Measurements from ENCODE around the gene CHCHD3. TPM values are rescaled to one million over a fixed set of nuclear protein-coding genes. Genes with fewer than 3 reads are reported as not detected.

CHCHD3 gene
- total RNA-seq, 6 experiments from 2014 or later: 51.3 to 70.0 (median 65.7) TPM

DNA sequence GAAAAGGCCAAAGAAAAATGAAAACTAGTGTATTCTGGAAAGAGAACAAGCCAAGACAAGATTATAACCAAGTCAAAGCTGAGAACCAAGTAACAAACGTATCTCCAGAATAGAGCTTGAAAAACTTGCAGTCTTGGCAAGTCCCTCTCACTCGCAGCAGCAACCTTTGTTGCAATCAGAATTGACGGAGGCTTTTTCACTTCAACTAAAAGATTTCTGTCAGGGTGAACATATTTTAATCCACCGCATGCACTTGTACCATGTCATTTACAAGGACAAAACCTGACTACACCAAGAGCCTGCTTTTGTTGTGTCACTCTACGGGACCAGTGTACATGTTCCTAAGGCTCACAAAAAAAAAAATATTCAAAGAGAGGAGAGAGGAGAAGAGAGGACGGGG is 122.0 kb downstream of the CHCHD3 start:
- H3K9me3 Mint-ChIP-seq: no peaks in the 10 kb centered on the region
- no peak for TF ChIP-seq CTCF (IDR thresholded peaks at IDR 0.05)
- H3K27ac Mint-ChIP-seq: no peak overlapping the region
- no peak overlapping the region for H3K4me3 Mint-ChIP-seq
- H3K36me3 Mint-ChIP-seq (ENCODE audit: low read depth): no peaks in the 10 kb centered on the region; the same call in none of the 2 replicates
- no peaks in the 10 kb centered on the region for H3K27me3 Mint-ChIP-seq (ENCODE audit: insufficient read depth)
- peaks cover under 1% of the 10 kb centered on the region; the same call in 1 of the 2 replicates for H3K4me1 Mint-ChIP-seq (ENCODE audit: low read depth)
- DNase-seq: no peak

- TF ChIP-seq CTCF (IDR thresholded peaks at IDR 0.05): no peak
- no peak overlapping the region for H3K4me3 Mint-ChIP-seq
- H3K27ac Mint-ChIP-seq: no peak overlapping the region
- no peak for DNase-seq
- no peaks in the 10 kb centered on the region for H3K4me1 Mint-ChIP-seq (ENCODE audit: low read depth)
- no peaks in the 10 kb centered on the region for H3K36me3 Mint-ChIP-seq (ENCODE audit: low read depth)
- no peaks in the 10 kb centered on the region for H3K9me3 Mint-ChIP-seq
- H3K27me3 Mint-ChIP-seq (ENCODE audit: insufficient read depth): no peaks in the 10 kb centered on the region
These were observed 125.3 kb downstream of the CHCHD3 start for GRCh38 chr7:132956556-132956955.

DNA sequence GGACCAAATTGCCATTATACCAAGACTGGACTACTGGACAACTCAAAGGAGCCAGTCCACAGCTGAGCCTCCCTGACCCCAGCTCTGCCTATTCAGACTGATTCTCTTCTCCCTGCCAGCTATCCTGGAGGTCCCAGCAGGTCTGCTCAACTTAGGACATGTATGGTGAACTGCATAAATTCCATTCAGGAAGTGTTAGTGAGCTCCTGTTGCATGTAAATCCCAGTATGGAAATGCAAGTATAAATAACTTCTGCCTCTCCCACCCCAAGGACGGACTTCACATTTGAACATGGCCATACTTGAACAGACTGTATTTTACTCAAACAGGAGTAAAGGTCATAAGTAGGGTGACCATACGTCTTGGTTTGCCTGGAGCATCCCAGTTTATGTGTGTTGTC is 128.4 kb downstream of the CHCHD3 start:
- Mint-ChIP-seq H3K4me3 (no peak overlapping the region), H3K9me3 (no peaks in the 10 kb centered on the region), H3K27ac (no peak overlapping the region), H3K36me3 (ENCODE audit: low read depth) (no peaks in the 10 kb centered on the region), H3K27me3 (ENCODE audit: insufficient read depth) (no peaks in the 10 kb centered on the region), H3K4me1 (ENCODE audit: low read depth) (no peaks in the 10 kb centered on the region)
- no peak for DNase-seq
- TF ChIP-seq CTCF (IDR thresholded peaks at IDR 0.05): no peak

DNA sequence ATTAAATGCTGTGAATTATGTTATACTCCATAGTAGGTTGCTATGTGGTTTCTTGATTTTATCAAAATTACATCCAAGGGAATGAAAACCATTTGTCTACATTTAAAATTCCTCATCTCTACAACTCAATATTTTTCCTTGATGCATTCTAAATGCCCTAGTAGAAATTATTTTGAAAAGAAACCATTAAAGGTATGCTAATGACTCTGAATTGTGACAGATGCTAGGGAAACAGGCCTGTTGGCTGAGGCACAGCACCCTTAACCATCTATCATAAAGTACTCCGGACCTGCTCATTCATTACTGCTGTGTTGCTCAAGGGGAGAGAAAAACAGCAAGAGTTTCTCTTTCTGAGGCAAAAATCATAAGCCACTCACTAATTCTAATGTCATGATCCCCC is 131.2 kb downstream of the CHCHD3 start:
- no peak for TF ChIP-seq CTCF (IDR thresholded peaks at IDR 0.05)
- no peak overlapping the region for H3K27ac Mint-ChIP-seq
- H3K9me3 Mint-ChIP-seq: no peaks in the 10 kb centered on the region
- H3K27me3 Mint-ChIP-seq (ENCODE audit: insufficient read depth): no peaks in the 10 kb centered on the region
- no peak overlapping the region for H3K4me3 Mint-ChIP-seq
- no peaks in the 10 kb centered on the region for H3K4me1 Mint-ChIP-seq (ENCODE audit: low read depth)
- DNase-seq: no peak
- H3K36me3 Mint-ChIP-seq (ENCODE audit: low read depth): no peaks in the 10 kb centered on the region; the same call in 1 of the 2 replicates

DNA sequence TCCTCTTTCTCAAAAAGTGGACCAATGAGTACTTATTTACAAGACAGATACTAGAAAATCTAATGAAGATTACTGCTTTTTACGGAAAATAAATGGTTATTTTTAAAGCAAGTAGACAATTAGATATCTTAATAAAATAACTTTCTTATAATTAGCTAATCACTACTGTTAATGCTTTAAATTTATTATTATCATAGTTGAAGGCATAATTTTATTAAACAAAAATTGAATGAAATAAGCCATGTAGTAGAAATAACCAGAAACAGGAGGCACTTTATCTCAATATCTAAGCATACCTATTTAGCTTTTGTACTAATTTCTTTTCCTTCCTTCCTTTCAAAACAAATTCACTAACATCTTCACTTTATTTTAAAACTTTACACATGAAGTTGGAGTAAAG is 134.9 kb downstream of the CHCHD3 start:
- H3K27me3 Mint-ChIP-seq (ENCODE audit: insufficient read depth): no peaks in the 10 kb centered on the region
- no peaks in the 10 kb centered on the region; the same call in 1 of the 2 replicates for H3K36me3 Mint-ChIP-seq (ENCODE audit: low read depth)
- no peak for DNase-seq

More for the DNA sequence above, 134.9 kb downstream of the CHCHD3 start:
- Mint-ChIP-seq H3K9me3 (no peaks in the 10 kb centered on the region), H3K4me3 (no peak overlapping the region), H3K27ac (no peak overlapping the region), H3K4me1 (ENCODE audit: low read depth) (no peaks in the 10 kb centered on the region)
- no peak for TF ChIP-seq CTCF (IDR thresholded peaks at IDR 0.05)

All from HFFc6 (cell line).